HG02623 (cell line): ENCODE measurements around the gene RIPPLY3.

Experiments used
- ATAC-seq: cut with Tn5 transposase; IDR thresholded peaks from one replicate; pipeline ENCODE4 v1.9.1; 2021; ENCODE audit warnings: moderate library complexity; ENCODE audit not compliant: unreplicated experiment

Gene RIPPLY3

DNA sequence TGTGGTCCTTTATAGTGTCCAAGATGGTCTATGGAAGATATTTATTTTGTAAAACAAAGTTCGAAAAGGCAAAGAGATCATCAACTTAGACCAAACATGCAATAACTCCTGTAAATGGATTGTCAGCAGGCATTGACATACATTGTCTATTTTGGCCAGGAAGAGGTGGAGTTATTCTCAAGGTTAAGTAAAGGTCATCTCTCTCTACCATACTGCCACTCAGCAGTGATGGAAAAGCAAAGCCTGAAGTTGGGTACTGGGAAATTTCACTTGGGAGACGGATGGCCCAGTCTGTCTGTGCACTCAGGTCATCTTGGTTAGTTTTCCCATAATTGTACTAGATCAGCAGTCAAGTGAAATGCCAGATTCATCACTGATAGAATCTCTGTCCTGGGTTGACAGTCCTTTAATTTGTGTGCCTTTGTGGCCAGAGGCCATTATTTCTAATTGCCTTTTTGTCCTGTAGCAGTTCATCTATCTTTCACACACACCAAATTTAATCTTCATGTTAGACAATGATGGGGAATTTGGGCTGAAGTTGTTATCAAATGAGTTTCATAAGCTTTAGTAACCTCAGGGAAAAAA lies 48.9 kb downstream of the RIPPLY3 start:
- no peak for ATAC-seq

DNA sequence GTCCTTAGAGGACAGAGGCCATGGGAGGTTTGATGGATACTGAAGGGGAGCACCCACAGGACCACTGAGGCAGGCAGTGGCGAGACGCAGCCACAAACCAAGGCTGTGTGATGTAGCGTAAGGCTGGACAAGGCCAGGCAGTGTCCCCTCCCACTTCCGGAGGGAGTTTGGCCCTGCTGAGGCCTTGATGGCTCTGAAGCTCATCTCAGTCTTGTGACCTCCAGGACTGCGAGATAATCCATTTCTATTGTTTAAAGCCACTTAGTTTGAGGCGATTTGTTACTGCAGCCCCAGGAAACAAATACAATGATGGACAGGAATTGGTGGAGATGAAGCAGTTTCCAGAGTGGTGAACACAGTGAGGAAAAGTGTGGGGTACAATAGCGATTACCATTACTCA lies 51.1 kb downstream of the RIPPLY3 start:
- ATAC-seq, result no peak

DNA sequence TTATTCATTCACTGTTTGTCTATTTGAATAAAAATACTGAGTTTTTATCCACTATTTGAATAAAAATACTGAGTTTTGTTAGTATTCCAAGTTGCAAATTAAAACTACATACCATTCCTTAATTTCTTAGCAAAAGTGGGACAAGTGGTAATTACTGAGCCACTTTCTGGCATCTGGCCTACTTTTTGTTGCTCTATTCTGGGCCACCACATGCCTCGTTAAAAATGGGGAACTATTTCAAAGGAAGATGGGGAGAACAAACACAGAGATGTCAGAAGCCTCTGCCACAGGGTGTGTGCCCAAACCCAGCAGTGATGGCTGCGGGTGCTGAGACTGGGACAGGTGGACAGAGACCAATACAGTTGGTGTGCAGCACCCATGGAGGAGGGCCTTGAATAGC lies 51.8 kb downstream of the RIPPLY3 start:
- ATAC-seq, result no peak

DNA sequence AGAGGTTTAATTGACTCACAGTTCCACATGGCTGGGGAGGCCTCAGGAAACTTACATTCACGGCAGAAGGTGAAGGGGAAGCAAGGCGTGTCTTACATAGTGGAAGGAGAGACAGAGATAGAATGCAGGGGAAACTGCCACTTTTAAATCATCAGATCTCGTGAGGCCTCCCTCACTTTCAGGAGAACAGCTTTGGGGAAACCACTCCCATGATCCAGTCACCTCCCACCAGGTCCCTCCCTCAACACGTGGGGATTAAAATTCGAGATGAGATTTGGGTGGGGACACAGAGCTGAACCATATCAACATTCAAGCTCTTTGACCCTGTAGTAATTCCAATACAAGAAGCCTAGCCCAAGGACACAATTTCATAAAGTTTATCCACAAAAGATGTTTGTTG lies 52.7 kb downstream of the RIPPLY3 start:
- ATAC-seq, result no peak

DNA sequence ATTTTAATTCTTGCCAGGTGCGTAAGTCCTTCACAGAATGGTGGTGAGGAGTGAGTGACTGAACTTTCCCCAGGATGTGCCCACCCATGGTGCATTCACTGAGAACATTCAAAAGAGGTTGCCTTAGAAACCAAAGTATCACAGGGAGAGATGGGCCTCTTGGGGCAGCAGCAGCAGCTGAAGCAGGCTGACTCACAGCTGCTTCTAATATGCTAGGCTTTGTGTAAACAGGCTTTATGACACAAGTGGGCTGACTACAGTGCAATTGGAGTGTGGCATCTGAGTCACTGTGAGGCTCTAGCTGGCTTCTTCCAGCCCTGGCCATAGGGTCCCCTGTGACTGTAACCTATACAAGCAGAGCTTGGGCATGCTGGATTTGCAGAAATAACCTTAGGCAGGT lies 53.8 kb downstream of the RIPPLY3 start:
- no peak for ATAC-seq

DNA sequence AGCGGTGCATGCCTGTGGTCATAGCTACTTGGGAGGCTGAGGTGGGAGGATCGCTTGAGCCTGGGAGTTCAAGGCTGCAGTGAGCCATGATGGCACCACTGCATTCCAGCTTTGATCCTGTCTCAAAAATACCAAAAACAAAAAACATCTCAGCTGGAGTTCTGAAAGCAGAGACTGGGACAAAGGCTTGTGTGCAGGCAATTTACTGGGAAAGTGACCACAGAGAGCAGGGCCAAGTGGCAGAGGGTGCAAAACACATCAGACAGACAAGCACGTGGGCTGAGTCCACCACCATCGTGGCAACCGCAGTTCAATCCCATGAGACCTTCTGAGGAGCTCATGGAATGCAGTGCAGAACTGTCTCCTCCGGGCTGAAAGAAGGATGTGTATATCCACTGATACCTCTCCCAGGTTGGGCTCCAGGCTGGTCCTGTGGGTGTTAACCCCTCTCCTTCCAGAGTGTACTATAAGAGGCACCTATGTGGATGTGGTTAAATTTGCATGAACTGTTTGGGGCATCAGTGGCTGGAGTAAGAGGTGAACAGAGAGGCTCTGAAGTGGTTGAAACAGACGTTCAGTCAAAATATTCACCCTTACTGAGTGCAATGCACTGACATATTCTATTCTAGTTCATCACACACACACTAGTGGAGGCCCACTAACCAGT lies 55.6 kb downstream of the RIPPLY3 start:
- no peak for ATAC-seq

DNA sequence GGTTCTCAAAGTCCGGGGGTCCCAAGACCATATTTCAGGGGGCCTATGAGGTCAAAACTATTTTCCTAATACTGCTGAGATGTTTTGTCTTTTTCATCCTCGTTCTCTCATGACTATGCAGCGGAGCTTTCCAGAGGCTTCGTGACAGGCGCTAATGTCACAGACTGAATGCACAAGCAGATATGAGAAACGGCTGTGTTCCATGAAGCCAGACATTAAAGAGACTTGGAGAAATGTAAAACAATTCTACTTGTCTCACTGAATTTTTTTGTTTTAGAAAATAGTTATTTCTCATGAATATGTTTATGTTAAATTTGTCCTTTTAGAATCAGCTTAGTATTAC lies 56.1 kb downstream of the RIPPLY3 start:
- ATAC-seq, result no peak

DNA sequence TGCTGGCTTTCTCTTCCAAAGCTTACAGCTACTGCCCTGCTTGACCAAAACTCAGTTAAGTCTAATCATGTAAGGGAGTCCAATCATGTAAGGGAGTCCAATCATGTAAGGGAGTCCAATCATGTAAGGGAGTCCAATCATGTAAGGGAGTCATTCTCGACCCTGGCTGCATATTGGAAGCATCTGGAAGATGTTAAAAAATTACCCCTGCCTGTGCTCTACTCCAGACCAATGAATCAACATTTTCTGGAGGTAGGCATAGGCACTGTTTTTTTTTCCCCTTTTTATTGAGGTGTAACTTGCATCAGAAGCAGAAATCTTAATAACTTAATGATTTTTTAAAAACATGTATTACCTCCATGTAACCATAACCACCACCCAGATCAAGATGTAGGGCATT lies 56.9 kb downstream of the RIPPLY3 start:
- no peak for ATAC-seq

DNA sequence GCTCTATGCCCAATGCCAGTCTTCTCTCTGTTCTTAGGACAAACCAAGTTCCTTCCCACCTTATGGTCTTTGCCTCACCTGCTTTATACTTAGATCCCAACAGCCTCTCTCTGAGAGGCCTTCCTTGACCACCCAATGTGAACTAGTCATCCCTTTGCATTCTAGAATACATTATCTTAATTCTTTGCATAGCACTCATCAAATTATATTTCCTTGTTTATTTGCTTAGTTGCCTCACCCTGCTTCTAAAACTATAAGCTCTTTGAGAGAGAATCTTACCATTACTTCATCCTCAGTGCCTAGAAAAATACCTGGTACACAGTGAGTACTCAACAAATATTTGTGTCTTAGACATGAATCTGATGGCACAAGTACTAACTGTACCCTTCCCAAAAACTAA lies 58.3 kb downstream of the RIPPLY3 start:
- no peak for ATAC-seq

DNA sequence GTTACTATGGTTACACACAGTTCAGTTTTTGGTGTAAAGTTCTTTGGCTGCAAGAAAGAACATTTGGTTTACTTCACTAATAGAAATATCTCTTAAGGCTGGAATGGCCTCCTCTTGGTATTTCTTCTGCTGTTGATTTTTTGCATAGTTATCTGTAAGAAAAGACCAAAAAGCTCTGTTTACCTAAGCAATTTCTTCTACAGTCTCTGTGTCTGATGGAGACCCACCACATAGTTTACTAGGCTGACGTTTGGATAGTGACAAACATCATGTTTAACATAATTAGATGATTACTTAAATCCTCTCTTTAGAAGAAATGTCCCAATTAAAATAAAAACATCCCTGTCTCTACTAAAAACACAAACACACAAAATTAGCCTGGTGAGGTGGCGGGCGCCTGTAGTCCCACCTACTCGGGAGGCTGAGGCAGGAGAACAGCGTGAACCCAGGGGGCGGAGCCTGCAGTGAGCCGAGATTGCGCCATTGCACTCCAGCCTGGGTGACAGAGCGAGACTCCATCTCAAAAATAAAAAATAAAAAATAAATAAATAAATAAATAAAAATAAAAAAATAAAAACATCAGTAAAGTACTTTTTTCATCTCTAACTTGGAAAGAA lies 59.2 kb downstream of the RIPPLY3 start:
- ATAC-seq, result no peak
